ENCODE measurements around the gene ARAP2.

The ARAP2 gene

GRCh38 chr4:36039026-36039425, 205.3 kb downstream of the ARAP2 start:
- DNase-seq (ENCODE audit: low spot score), result no peak

GRCh38 chr4:36038491-36038890, 205.8 kb downstream of the ARAP2 start:
- DNase-seq (ENCODE audit: low spot score), result no peak

- no peak for DNase-seq (ENCODE audit: low spot score)
Observed at GRCh38 chr4:36037127-36037526, 207.2 kb downstream of the ARAP2 start.

GRCh38 chr4:36029951-36030350, 214.4 kb downstream of the ARAP2 start:
- DNase-seq (ENCODE audit: low spot score), result no peak

GRCh38 chr4:36027203-36027602, 217.1 kb downstream of the ARAP2 start:
- no peak for DNase-seq (ENCODE audit: low spot score)

- DNase-seq (ENCODE audit: low spot score), result no peak
Observed at GRCh38 chr4:36026348-36026880, 217.9 kb downstream of the ARAP2 start.

GRCh38 chr4:36024901-36025660, 219.2 kb downstream of the ARAP2 start:
- no peak for DNase-seq (ENCODE audit: low spot score)

GRCh38 chr4:36020351-36020750, 224.0 kb downstream of the ARAP2 start:
- DNase-seq (ENCODE audit: low spot score), result no peak

All from CD4-positive, alpha-beta T cell treated with Interleukin-6 at 100 ng/mL for 8 hours (primary cell).